ENCODE data around the gene CYP2U1.
"Not testable (repeated sequence)": the region's sequence is repeated elsewhere in the genome, so short reads cannot be mapped to it uniquely, and the experiment has no call there.

The CYP2U1 gene

DNA sequence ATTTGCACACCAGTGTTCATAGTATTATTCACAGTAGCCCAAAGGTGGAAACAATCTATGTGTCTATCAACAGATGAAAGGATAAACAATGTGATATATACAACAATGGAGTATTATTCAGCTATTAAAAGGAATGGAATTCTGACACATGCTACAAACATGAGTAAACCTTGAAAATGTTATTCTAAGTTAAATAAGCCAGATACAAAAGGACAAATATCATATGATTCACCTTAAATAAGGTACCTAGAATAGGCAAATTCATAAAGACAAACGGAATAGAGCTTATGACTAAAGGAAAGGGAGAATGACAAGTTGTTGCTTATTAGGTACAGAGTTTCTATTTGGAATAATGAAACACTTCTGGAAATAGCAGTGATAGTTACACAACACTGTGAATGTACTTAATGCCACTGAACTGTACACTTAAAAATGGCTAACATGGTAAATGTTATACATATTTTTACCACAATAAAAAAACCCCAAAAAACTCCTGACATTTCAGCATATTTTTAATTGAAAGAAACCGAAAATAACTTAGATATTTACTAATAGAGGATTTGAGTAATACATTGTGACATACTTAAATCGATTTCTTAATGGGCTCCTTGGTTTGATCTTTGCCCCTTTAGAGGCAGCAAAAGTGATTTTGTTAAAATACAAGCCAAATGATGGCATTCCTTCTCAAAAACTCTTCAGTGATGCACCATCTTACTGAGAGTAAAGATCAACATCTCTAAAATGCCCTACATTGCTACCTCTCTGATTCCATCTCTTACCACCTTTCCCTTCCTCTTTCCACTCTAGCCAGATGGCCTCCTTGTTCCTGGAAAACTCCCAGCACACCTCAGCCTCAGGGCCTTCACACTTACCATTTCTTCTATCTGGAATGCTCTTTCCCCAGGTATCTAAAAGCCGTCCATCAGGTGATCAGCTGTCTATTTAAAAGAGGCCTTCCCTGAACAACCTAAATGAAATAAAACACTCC is 8.6 kb upstream of the CYP2U1 start:
- no peak for DNase-seq

DNA sequence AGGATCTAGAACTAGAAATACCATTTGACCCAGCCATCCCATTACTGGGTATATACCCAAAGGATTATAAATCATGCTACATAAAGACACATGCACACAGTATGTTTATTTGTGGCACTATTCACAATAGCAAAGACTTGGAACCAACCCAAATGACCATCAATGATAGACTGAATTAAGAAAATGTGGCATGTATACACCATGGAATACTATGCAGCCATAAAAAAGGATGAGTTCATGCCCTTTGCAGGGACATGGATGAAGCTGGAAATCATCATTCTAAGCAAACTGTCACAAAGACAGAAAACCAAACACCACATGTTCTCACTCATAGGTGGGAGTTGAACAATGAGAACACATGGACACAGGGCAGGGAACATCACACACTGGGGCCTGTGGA is 5.6 kb upstream of the CYP2U1 start:
- DNase-seq, result not testable (repeated sequence)

GRCh38 chr4:107926875-107927274 is 4.5 kb upstream of the CYP2U1 start:
- DNase-seq, result not testable (repeated sequence)

GRCh38 chr4:107931775-107932321 is 499 bp downstream of the CYP2U1 start:
- DNase-seq, result no peak

GRCh38 chr4:107935246-107935645 is 3.9 kb downstream of the CYP2U1 start:
- DNase-seq, result no peak

GRCh38 chr4:107937040-107937439 is 5.7 kb downstream of the CYP2U1 start:
- no peak for DNase-seq

- DNase-seq, result no peak
Measured at GRCh38 chr4:107939307-107939706, 8.0 kb downstream of the CYP2U1 start.

DNA sequence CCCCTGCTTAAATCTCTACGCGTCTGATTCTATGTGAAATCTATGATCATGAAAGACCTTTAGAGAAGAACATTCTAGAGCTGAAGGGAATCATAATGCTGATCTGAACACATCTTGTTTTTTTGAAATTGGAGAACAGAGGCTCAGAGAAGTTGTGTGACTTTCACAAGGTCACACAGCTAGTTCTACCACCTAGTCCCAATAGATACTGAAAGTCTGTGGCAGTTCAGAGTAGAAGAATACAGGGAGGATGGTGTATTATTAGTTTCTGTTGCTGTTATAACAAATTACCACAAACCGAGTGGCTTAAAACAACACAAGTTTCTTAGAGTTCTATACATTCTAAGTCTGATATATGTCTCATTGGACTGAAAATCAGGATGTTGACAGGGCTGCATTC is 14.5 kb downstream of the CYP2U1 start:
- no peak for DNase-seq

DNA sequence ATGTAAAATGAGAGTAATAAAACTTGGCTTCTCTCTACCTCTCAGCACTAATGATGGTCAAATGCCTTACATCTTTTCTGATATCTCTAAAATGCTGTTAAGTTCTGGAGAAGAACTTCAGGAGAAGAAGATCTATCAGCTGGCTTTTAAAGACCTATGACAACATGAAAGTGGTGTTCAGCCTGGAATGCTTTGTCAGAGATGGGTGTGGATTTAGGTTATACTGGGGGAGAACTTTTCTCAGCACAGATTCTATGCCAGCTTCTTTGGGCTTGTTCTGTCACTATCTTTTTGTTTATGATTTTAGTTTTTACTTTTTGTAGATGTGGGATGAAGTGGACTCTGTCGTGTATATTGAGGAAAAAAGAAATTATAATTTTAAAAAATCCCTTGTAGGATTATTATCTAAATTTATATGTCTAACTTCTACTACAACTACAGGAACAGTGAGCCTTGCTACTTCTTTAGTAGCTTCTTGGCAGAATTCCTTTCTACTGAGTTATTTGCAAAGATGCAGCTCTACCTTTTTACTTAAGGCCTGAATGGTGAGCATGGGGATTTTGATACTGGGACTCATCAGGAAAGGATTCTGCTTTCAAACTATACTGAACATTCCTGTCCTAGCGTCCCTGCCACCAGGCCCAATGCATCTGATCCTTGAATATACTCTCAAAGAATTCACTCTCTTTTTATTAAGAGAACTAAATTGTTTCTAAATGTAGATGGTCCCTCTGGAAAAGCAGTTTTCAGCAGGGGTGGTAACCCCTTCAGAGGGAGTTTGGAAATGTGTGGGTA is 19.6 kb downstream of the CYP2U1 start:
- no peak for DNase-seq

GRCh38 chr4:107951551-107951950 is 20.2 kb downstream of the CYP2U1 start:
- DNase-seq, result no peak

- DNase-seq, result no peak
Measured at GRCh38 chr4:107956011-107956410, 24.7 kb downstream of the CYP2U1 start.

- no peak for DNase-seq
Measured at GRCh38 chr4:107966903-107967302, 35.6 kb downstream of the CYP2U1 start.

DNA sequence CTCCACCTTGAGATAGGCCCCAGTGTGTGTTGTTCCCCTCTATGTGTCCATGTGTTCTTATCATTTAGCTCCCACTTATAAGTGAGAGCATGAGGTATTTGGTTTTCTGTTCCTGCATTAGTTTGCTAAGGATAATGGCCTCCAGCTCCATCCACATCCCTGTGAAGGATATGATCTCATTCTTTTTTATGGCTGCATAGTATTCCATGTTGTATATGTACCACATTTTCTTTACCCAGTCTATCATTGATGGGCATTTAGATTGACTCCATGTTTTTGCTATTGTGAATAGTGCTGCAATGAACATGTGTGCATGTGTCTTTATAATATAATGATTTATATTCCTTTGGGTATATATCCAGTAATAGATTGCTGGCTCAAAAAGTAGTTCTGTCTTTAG is 36.2 kb downstream of the CYP2U1 start:
- DNase-seq, result not testable (repeated sequence)

- DNase-seq, result not testable (repeated sequence)
Measured at GRCh38 chr4:107967921-107968320, 36.6 kb downstream of the CYP2U1 start.

GRCh38 chr4:107970063-107970798 is 38.9 kb downstream of the CYP2U1 start:
- DNase-seq, result no peak

DNA sequence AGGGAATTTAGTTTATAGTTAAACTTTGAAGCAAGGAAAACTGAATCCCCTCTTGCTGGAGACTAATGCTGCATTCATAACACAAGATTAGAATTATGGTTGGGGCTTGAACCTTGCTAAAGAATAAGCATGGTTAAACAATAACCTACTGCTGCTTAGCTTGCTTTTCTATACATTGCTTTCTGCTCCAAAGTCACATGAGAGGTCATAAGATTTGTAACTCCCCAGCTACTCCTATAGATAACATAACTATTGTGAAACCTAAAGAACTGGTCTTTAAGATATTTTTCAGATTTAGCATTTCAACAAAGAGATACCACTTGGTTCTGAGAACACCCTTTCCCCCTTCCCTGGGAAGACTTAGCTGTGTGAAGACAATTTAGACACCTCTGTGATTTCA is 41.3 kb downstream of the CYP2U1 start:
- DNase-seq, result no peak

GRCh38 chr4:107974523-107974922 is 43.2 kb downstream of the CYP2U1 start:
- no peak for DNase-seq

GRCh38 chr4:107977482-107977881 is 46.1 kb downstream of the CYP2U1 start:
- no peak for DNase-seq

DNA sequence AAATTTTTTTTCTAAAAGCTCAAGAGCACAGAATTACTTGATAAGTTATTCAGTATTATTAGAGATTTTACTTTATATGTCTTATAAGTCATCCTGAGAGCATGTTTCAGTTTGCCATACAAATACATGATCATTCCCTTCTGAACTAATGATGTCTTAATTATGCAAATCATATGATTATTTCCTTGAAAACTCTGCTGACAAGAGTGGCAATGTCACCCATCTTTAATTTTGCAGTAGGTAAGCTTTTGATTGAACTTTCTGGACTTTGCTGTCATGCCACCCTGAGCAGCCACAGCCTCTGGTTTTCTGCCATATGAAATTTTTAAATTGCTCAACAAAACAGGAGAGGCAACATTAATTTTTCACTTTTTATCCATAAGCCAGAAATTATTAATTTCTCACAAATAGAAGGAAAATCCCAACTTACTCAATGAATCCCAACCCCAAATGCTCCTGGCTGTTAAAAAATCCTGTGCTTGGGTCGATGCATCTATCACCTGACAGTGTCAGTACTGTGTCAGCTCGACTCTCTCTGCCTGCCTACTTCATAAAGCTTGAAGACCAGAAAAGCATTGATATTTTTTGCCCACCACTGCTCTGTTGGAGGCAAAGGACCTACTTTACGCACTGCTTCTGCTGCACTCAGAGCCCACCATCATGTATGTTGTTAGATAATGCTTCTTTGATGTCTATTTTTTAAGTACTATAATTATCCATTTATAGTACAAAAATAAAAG is 46.8 kb downstream of the CYP2U1 start:
- no peak for DNase-seq

- DNase-seq, result no peak
Measured at GRCh38 chr4:107978716-107979451, 47.5 kb downstream of the CYP2U1 start.
